ENCODE data around the gene HSBP1L1.

GRCh38 chr18:79971211-79971952, 6.9 kb downstream of the HSBP1L1 start:
- TF ChIP-seq, protein P1, sequence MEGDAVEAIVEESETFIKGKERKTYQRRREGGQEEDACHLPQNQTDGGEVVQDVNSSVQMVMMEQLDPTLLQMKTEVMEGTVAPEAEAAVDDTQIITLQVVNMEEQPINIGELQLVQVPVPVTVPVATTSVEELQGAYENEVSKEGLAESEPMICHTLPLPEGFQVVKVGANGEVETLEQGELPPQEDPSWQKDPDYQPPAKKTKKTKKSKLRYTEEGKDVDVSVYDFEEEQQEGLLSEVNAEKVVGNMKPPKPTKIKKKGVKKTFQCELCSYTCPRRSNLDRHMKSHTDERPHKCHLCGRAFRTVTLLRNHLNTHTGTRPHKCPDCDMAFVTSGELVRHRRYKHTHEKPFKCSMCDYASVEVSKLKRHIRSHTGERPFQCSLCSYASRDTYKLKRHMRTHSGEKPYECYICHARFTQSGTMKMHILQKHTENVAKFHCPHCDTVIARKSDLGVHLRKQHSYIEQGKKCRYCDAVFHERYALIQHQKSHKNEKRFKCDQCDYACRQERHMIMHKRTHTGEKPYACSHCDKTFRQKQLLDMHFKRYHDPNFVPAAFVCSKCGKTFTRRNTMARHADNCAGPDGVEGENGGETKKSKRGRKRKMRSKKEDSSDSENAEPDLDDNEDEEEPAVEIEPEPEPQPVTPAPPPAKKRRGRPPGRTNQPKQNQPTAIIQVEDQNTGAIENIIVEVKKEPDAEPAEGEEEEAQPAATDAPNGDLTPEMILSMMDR (IDR thresholded peaks at IDR 0.05) = no peak
- no peak for TF ChIP-seq POLR2A (IDR thresholded peaks at IDR 0.05)

All from stomach (tissue), 4 donors.